Stimulated activated CD8-positive, alpha-beta memory T cell treated with anti-CD3 and anti-CD28 coated beads, Interleukin-7, amount 100 ng/mL, for 24 hours (primary cell): ENCODE data around the gene NFASC.

Source experiments
- DNase-seq: peaks from one replicate; pipeline ENCODE4 v3.0.0-alpha.2; 2020; ENCODE audit warnings: low read depth

The NFASC gene

GRCh38 chr1:204859861-204860267, 10.8 kb upstream of the NFASC start:
- no peak for DNase-seq

GRCh38 chr1:204863024-204863423, 7.6 kb upstream of the NFASC start:
- DNase-seq: no peak

GRCh38 chr1:204863730-204864129, 6.9 kb upstream of the NFASC start:
- no peak for DNase-seq

- DNase-seq: no peak
Measured at GRCh38 chr1:204866051-204866596, 4.5 kb upstream of the NFASC start.

- no peak for DNase-seq
Measured at GRCh38 chr1:204867203-204867602, 3.5 kb upstream of the NFASC start.

GRCh38 chr1:204867666-204868339, 2.9 kb upstream of the NFASC start:
- no peak for DNase-seq

GRCh38 chr1:204868340-204868700, 2.3 kb upstream of the NFASC start:
- DNase-seq: no peak

- DNase-seq: no peak
Measured at GRCh38 chr1:204869097-204869496, 1.6 kb upstream of the NFASC start.

- no peak for DNase-seq
Measured at GRCh38 chr1:204871405-204872037, 859 bp downstream of the NFASC start.

- DNase-seq: no peak
Measured at GRCh38 chr1:204872262-204872881, 1.7 kb downstream of the NFASC start.

- DNase-seq: no peak
Measured at GRCh38 chr1:204873176-204873575, 2.5 kb downstream of the NFASC start.

GRCh38 chr1:204873714-204874113, 3.1 kb downstream of the NFASC start:
- no peak for DNase-seq

- DNase-seq: no peak
Measured at GRCh38 chr1:204874274-204874673, 3.6 kb downstream of the NFASC start.

- no peak for DNase-seq
Measured at GRCh38 chr1:204875255-204875654, 4.6 kb downstream of the NFASC start.

GRCh38 chr1:204878621-204879234, 8.1 kb downstream of the NFASC start:
- no peak for DNase-seq

GRCh38 chr1:204879351-204879750, 8.7 kb downstream of the NFASC start:
- no peak for DNase-seq

GRCh38 chr1:204880906-204881305, 10.2 kb downstream of the NFASC start:
- no peak for DNase-seq

GRCh38 chr1:204882479-204882878, 11.8 kb downstream of the NFASC start:
- DNase-seq: no peak

GRCh38 chr1:204883405-204883804, 12.7 kb downstream of the NFASC start:
- no peak for DNase-seq

GRCh38 chr1:204885288-204885711, 14.6 kb downstream of the NFASC start:
- no peak for DNase-seq

- no peak for DNase-seq
Measured at GRCh38 chr1:204885790-204886189, 15.1 kb downstream of the NFASC start.

- no peak for DNase-seq
Measured at GRCh38 chr1:204887846-204888245, 17.2 kb downstream of the NFASC start.

GRCh38 chr1:204888294-204888693, 17.6 kb downstream of the NFASC start:
- DNase-seq: no peak
